ENCODE data around the gene RASSF5. TPM values are rescaled to one million over a fixed set of nuclear protein-coding genes. Genes with fewer than 3 reads are reported as not detected.

Gene RASSF5
- total and polyA plus RNA-seq, 10 of the 15 experiments (the other 5 are each of a cell fraction or from before 2014, with no cell fraction given): 14.0 to 89.6 (median 68.9) TPM

DNA sequence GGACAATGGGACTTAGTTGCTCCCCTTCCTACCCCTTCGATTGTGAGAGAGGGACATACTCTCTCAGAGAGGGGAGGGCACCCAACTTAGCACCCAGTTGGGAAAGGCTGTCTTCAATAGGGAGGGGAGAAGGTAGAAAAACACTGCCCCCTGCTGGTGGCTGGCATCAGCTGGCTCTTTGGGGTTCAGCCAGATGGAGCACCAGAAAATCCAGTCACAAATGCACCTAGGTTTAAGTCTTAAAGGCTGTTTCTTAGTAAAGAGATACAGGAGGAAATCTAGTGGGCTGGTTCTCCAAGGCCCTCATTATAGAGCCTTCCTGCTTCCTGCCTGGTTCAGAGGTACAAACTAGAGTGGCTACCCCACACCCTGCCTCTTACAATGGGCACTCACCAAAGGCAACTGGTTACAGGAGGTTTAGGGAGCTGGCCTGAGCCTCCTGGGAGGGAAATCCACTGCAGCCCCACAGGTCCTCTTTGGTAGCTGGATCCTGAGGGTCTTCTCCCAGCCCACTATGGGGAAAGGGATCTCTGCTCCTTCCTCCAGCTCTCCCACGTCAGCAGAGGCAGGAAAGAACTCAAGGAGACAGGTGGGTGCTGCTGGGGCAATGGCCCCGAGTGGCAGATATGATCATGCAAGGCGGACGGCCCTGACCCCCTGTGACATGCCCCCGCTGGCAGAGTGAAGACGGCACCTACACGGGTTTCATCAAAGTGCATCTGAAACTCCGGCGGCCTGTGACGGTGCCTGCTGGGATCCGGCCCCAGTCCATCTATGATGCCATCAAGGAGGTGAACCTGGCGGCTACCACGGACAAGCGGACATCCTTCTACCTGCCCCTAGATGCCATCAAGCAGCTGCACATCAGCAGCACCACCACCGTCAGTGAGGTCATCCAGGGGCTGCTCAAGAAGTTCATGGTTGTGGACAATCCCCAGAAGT is 76.6 kb downstream of the RASSF5 start:
- ChIA-PET CTCF (interaction anchor here (0.6 to 15.7 kb wide), 39 partner anchors 8 to 399 kb away, joined by 3 to 440 read pairs (median 5); partner anchors contain the start of genes EIF2D, IKBKE and RASSF5), POLR2A (interaction anchor here (0.9 to 2.0 kb wide), 7 partner anchors 25 to 88 kb away, joined by 3 to 7 read pairs (median 3); no protein-coding TSS in a partner anchor), SMC1A (ENCODE audit: uncharacterized antibody, unreplicated experiment) (interaction anchor here (0.7 to 15.4 kb wide), 15 partner anchors 8 to 119 kb away, joined by 3 to 476 read pairs (median 6); partner anchors contain the start of genes IKBKE and RASSF5), RAD21 (ENCODE audit: unreplicated experiment) (interaction anchor here (0.6 to 2.4 kb wide), 20 partner anchors 8 to 122 kb away, joined by 3 to 85 read pairs (median 6); partner anchors contain the start of genes IKBKE and RASSF5)
- H4K20me1 ChIP-seq (ENCODE audit: control insufficient read depth, insufficient read depth): peaks cover 4% of the 10 kb centered on the region; the same call in 1 of the 2 replicates
- no TSS peak for BruUV-seq (replicated peaks)
- no peak overlapping the region for H3K4me3 ChIP-seq
- H3K79me2 ChIP-seq (ENCODE audit: control insufficient read depth, insufficient read depth, low read length): peaks cover 36% of the 10 kb centered on the region
- no peak for DNase-seq (ENCODE audit: low read depth, low spot score)
- in situ Hi-C loops (cut with MboI): loop anchor here (5.0 kb wide), 2 partner anchors 37 to 97 kb away; no protein-coding TSS in a partner anchor
- ATAC-seq: peak; percentile 67
- WGBS (ENCODE audit: insufficient coverage, insufficient replicate concordance, low lambda C conversion rate, missing lambda C conversion rate): 89% methylated on average over 16 of the region's 16 CpGs
- no peak overlapping the region for H3K4me2 ChIP-seq (ENCODE audit: control insufficient read depth, insufficient read depth)
- no peak overlapping the region for H3K27ac ChIP-seq (ENCODE audit: control insufficient read depth, insufficient read depth)
- no peaks in the 10 kb centered on the region for H3K27me3 ChIP-seq (replicated peaks in 1 of 2; ENCODE audit: control insufficient read depth in 2 of 2, insufficient read depth in 2 of 2, low read length in 1 of 2)
- no peak for FAIRE-seq
- H3K9me3 ChIP-seq (replicated peaks; ENCODE audit: control insufficient read depth, insufficient read depth, low read length): no peaks in the 10 kb centered on the region
- H3K9ac ChIP-seq (ENCODE audit: control insufficient read depth, insufficient read depth, low read length): no peak overlapping the region
- intact Hi-C loops (cut with micrococcal nuclease; ENCODE audit: unreplicated experiment): loop anchor here (1.0 to 2.0 kb wide), 3 partner anchors 39 to 105 kb away; no protein-coding TSS in a partner anchor
- H2AFZ ChIP-seq (ENCODE audit: control insufficient read depth, low read depth, low read length): no peak overlapping the region
- H3K36me3 ChIP-seq (ENCODE audit: control insufficient read depth in 2 of 2, insufficient read depth in 2 of 2, low read length in 1 of 2): peaks cover 45 to 66% of the 10 kb centered on the region in 2 experiments
- peaks cover 28% of the 10 kb centered on the region for H3K4me1 ChIP-seq (ENCODE audit: control insufficient read depth, insufficient read depth, low read length)
- no peak for TF ChIP-seq ZBED1 (IDR thresholded peaks at IDR 0.05; ENCODE audit: borderline replicate concordance)
- TF ChIP-seq ZNF592 (IDR thresholded peaks at IDR 0.05): no peak
- TF ChIP-seq NFYA (IDR thresholded peaks at IDR 0.05; ENCODE audit: borderline replicate concordance, low read depth, low read length): no peak
- no peak for TF ChIP-seq RBBP5 (conservative IDR thresholded peaks at IDR 0.05)
- TF ChIP-seq RAD21 (IDR thresholded peaks at IDR 0.05; ENCODE audit: insufficient read depth, low read depth, low read length): peak; percentile 92
- TF ChIP-seq NR2C2 (IDR thresholded peaks at IDR 0.05; ENCODE audit: borderline replicate concordance, control insufficient read depth, insufficient read length, low read depth): no peak
- peak; percentile 67 for TF ChIP-seq YY1 (IDR thresholded peaks at IDR 0.05; ENCODE audit: low read depth, low read length)
- 0 out of 2 replicates have a peak, but pooled peaks have one; percentile 30 for TF ChIP-seq FOXM1 (IDR thresholded peaks at IDR 0.05; ENCODE audit: low read depth, low read length)
- TF ChIP-seq SUPT20H (IDR thresholded peaks at IDR 0.05; ENCODE audit: borderline replicate concordance, control insufficient read depth, low read depth, low read length): no peak
- TF ChIP-seq ZSCAN29 (IDR thresholded peaks at IDR 0.05): no peak
- no peak for TF ChIP-seq ATF7 (IDR thresholded peaks at IDR 0.05; ENCODE audit: low read depth)
- TF ChIP-seq, protein P1, sequence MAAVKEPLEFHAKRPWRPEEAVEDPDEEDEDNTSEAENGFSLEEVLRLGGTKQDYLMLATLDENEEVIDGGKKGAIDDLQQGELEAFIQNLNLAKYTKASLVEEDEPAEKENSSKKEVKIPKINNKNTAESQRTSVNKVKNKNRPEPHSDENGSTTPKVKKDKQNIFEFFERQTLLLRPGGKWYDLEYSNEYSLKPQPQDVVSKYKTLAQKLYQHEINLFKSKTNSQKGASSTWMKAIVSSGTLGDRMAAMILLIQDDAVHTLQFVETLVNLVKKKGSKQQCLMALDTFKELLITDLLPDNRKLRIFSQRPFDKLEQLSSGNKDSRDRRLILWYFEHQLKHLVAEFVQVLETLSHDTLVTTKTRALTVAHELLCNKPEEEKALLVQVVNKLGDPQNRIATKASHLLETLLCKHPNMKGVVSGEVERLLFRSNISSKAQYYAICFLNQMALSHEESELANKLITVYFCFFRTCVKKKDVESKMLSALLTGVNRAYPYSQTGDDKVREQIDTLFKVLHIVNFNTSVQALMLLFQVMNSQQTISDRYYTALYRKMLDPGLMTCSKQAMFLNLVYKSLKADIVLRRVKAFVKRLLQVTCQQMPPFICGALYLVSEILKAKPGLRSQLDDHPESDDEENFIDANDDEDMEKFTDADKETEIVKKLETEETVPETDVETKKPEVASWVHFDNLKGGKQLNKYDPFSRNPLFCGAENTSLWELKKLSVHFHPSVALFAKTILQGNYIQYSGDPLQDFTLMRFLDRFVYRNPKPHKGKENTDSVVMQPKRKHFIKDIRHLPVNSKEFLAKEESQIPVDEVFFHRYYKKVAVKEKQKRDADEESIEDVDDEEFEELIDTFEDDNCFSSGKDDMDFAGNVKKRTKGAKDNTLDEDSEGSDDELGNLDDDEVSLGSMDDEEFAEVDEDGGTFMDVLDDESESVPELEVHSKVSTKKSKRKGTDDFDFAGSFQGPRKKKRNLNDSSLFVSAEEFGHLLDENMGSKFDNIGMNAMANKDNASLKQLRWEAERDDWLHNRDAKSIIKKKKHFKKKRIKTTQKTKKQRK (IDR thresholded peaks at IDR 0.05; ENCODE audit: low read depth, low read length): no peak
